ENCODE data around the gene RTCA.

Gene RTCA

GRCh38 chr1:100306735-100307313 lies 40.8 kb downstream of the RTCA start:
- Histone ChIP-seq H3K27me3 (replicated peaks; ENCODE audit: control insufficient read depth, insufficient read depth, low read length) (no peaks in the 10 kb centered on the region), H3K36me3 (ENCODE audit: control insufficient read depth, insufficient read depth, low read length) (no peaks in the 10 kb centered on the region), H3K4me3 (replicated peaks; ENCODE audit: low read depth, low read length) (no peak overlapping the region)
- no peak for DNase-seq (ENCODE audit: extremely low read depth, insufficient read length)
- TF ChIP-seq CTCF (IDR thresholded peaks at IDR 0.05; ENCODE audit: insufficient read depth, low read length, poor library complexity, severe bottlenecking) = no peak

- Histone ChIP-seq H3K36me3 (ENCODE audit: control insufficient read depth, insufficient read depth, low read length) (no peaks in the 10 kb centered on the region), H3K4me3 (replicated peaks; ENCODE audit: low read depth, low read length) (no peak overlapping the region), H3K27me3 (replicated peaks; ENCODE audit: control insufficient read depth, insufficient read depth, low read length) (no peaks in the 10 kb centered on the region)
- DNase-seq (ENCODE audit: extremely low read depth, insufficient read length) = peak; percentile 28
- TF ChIP-seq CTCF (IDR thresholded peaks at IDR 0.05; ENCODE audit: insufficient read depth, low read length, poor library complexity, severe bottlenecking) = no peak
Observed at GRCh38 chr1:100308777-100309176, 42.8 kb downstream of the RTCA start.

GRCh38 chr1:100309863-100310262 lies 43.8 kb downstream of the RTCA start:
- no peak for TF ChIP-seq CTCF (IDR thresholded peaks at IDR 0.05; ENCODE audit: insufficient read depth, low read length, poor library complexity, severe bottlenecking)

GRCh38 chr1:100313382-100313781 lies 47.4 kb downstream of the RTCA start:
- no peaks in the 10 kb centered on the region for H3K27me3 ChIP-seq (replicated peaks; ENCODE audit: control insufficient read depth, insufficient read depth, low read length)
- TF ChIP-seq CTCF (IDR thresholded peaks at IDR 0.05; ENCODE audit: insufficient read depth, low read length, poor library complexity, severe bottlenecking) = no peak
- no peaks in the 10 kb centered on the region for H3K36me3 ChIP-seq (ENCODE audit: control insufficient read depth, insufficient read depth, low read length)
- no peak for DNase-seq (ENCODE audit: extremely low read depth, insufficient read length)
- no peak overlapping the region for H3K4me3 ChIP-seq (replicated peaks; ENCODE audit: low read depth, low read length)

More at GRCh38 chr1:100309863-100310262, 43.8 kb downstream of the RTCA start:
- DNase-seq (ENCODE audit: extremely low read depth, insufficient read length) = no peak
- no peaks in the 10 kb centered on the region for H3K27me3 ChIP-seq (replicated peaks; ENCODE audit: control insufficient read depth, insufficient read depth, low read length)
- H3K4me3 ChIP-seq (replicated peaks; ENCODE audit: low read depth, low read length) = no peak overlapping the region
- no peaks in the 10 kb centered on the region for H3K36me3 ChIP-seq (ENCODE audit: control insufficient read depth, insufficient read depth, low read length)

- Histone ChIP-seq H3K27me3 (replicated peaks; ENCODE audit: control insufficient read depth, insufficient read depth, low read length) (no peaks in the 10 kb centered on the region), H3K36me3 (ENCODE audit: control insufficient read depth, insufficient read depth, low read length) (no peaks in the 10 kb centered on the region), H3K4me3 (replicated peaks; ENCODE audit: low read depth, low read length) (no peak overlapping the region)
- TF ChIP-seq CTCF (IDR thresholded peaks at IDR 0.05; ENCODE audit: insufficient read depth, low read length, poor library complexity, severe bottlenecking) = no peak
- DNase-seq (ENCODE audit: extremely low read depth, insufficient read length) = no peak
Observed at GRCh38 chr1:100316622-100317021, 50.6 kb downstream of the RTCA start.
